ENCODE measurements around the gene TMEM74B. TPM values are rescaled to one million over a fixed set of nuclear protein-coding genes. Genes with fewer than 3 reads are reported as not detected.

Gene TMEM74B
- total RNA-seq, 1 experiment from 2014 or later, result 8.4 TPM

DNA sequence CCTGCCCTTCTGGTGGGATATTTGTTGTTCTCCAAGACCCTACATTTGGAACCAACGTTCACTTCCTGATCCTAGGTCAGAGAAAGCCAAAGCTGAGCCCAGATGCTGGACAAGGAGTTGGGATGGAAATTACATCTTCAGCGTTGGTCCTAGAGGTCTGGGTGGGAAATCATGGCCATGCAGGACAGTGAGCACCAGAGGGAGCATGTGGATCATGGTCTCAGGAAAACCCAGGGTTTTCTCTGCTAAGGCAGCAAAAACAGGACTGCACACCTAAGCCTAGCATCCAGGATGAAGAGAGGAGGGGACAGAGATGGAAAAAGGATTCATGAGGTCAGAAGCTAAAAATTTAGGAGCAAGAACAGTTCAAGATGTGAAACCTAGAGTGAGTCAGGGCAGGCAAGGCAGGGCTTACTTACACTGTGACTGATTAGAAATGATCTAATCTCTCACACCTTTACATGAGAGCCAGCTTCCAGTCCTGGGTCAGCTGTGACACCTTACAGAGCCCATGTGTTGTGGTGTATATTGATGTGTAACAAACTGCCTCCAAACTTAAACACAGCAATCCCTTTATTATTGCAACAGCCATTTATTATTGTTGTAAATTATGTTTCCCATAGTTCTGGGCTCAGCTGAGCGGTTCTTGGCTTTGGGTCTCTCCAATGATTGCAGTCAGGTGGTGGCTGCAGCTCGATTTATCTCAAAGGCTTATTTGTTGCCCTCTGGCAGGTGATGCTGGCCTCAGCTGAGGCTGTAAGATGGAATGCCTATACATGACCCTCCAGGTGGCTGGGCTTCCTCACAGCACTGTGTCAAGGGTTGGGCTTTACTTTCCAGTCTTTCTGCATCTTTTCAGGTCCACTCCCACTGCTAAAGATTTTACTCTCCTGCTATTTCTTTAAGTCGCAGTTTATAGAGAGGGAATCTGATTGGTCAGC, 24.9 kb upstream of the TMEM74B start:
- Mint-ChIP-seq H3K27ac (no peak overlapping the region), H3K36me3 (no peaks in the 10 kb centered on the region), H3K4me1 (peaks cover 10% of the 10 kb centered on the region), H3K27me3 (ENCODE audit: low read depth) (peaks cover 25% of the 10 kb centered on the region), H3K9me3 (no peaks in the 10 kb centered on the region), H3K4me3 (no peak overlapping the region)
- ChIA-PET POLR2A (no interaction called here), CTCF (interaction anchor here (0.7 to 1.2 kb wide), 4 partner anchors 11 to 188 kb away, joined by 3 read pairs; no protein-coding TSS in a partner anchor)
- TF ChIP-seq, protein P1, sequence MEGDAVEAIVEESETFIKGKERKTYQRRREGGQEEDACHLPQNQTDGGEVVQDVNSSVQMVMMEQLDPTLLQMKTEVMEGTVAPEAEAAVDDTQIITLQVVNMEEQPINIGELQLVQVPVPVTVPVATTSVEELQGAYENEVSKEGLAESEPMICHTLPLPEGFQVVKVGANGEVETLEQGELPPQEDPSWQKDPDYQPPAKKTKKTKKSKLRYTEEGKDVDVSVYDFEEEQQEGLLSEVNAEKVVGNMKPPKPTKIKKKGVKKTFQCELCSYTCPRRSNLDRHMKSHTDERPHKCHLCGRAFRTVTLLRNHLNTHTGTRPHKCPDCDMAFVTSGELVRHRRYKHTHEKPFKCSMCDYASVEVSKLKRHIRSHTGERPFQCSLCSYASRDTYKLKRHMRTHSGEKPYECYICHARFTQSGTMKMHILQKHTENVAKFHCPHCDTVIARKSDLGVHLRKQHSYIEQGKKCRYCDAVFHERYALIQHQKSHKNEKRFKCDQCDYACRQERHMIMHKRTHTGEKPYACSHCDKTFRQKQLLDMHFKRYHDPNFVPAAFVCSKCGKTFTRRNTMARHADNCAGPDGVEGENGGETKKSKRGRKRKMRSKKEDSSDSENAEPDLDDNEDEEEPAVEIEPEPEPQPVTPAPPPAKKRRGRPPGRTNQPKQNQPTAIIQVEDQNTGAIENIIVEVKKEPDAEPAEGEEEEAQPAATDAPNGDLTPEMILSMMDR (IDR thresholded peaks at IDR 0.05), result no peak
- TF ChIP-seq ATF1 (CRISPR knock-in tag; IDR thresholded peaks at IDR 0.05) (no peak), ZNF263 (CRISPR knock-in tag; IDR thresholded peaks at IDR 0.05; ENCODE audit: low read depth) (no peak), FOXK1 (CRISPR knock-in tag; IDR thresholded peaks at IDR 0.05) (no peak), ARID4B (CRISPR knock-in tag; IDR thresholded peaks at IDR 0.05; ENCODE audit: borderline replicate concordance) (no peak), ZNF671 (CRISPR knock-in tag; IDR thresholded peaks at IDR 0.05) (no peak), IRF2 (CRISPR knock-in tag; IDR thresholded peaks at IDR 0.05; ENCODE audit: borderline replicate concordance, low read depth) (no peak), ZNF317 (CRISPR knock-in tag; IDR thresholded peaks at IDR 0.05; ENCODE audit: borderline replicate concordance, low read depth) (no peak), RELA (CRISPR knock-in tag; IDR thresholded peaks at IDR 0.05; ENCODE audit: borderline replicate concordance) (no peak)
- DNase-seq (ENCODE audit: low spot score) (no peak), ATAC-seq (no peak)

GRCh38 chr20:1207293-1207878, 22.6 kb upstream of the TMEM74B start:
- TF ChIP-seq ZNF317 (CRISPR knock-in tag; IDR thresholded peaks at IDR 0.05; ENCODE audit: borderline replicate concordance, low read depth) (no peak), NFYB (CRISPR knock-in tag; conservative IDR thresholded peaks at IDR 0.05; ENCODE audit: low read depth) (0 out of 2 replicates have a peak, but pooled peaks have one; percentile 11), USF2 (CRISPR knock-in tag; IDR thresholded peaks at IDR 0.05) (0 out of 2 replicates have a peak, but pooled peaks have one; percentile 26), CDX4 (CRISPR knock-in tag; IDR thresholded peaks at IDR 0.05; ENCODE audit: borderline replicate concordance) (no peak), RELA (CRISPR knock-in tag; IDR thresholded peaks at IDR 0.05; ENCODE audit: borderline replicate concordance) (no peak), PRRX2 (CRISPR knock-in tag; IDR thresholded peaks at IDR 0.05) (no peak), ZNF416 (CRISPR knock-in tag; IDR thresholded peaks at IDR 0.05) (no peak), ARID4B (CRISPR knock-in tag; IDR thresholded peaks at IDR 0.05; ENCODE audit: borderline replicate concordance) (no peak), MXD4 (CRISPR knock-in tag; IDR thresholded peaks at IDR 0.05; ENCODE audit: borderline replicate concordance) (no peak)
- H3K4me1 Mint-ChIP-seq, result peaks cover 2% of the 10 kb centered on the region
- no peak overlapping the region for H3K4me3 Mint-ChIP-seq
- DNase-seq (ENCODE audit: low spot score) (no peak), ATAC-seq (peak; percentile 51; the same call in 1 of the 2 replicates)
- no peaks in the 10 kb centered on the region for H3K36me3 Mint-ChIP-seq
- POLR2A ChIA-PET, result no interaction called here
- peaks cover 14% of the 10 kb centered on the region for H3K27me3 Mint-ChIP-seq (ENCODE audit: low read depth)
- CTCF ChIA-PET, result no interaction called here
- no peak overlapping the region for H3K27ac Mint-ChIP-seq
- H3K9me3 Mint-ChIP-seq, result no peaks in the 10 kb centered on the region

All from WTC11 (cell line).